CD4-positive, alpha-beta T cell treated with Interleukin-2 at 100 ng/mL for 4 hours (primary cell): Measurements from ENCODE around the gene SLC8A1.

ENCODE experiments used
- DNase-seq: peaks from one replicate; pipeline ENCODE4 v3.0.0-alpha.2; 2020; ENCODE audit warnings: low spot score

The SLC8A1 gene

GRCh38 chr2:40192864-40193669, 258.8 kb downstream of the SLC8A1 start:
- no peak for DNase-seq

- no peak for DNase-seq
These were observed 261.4 kb downstream of the SLC8A1 start for GRCh38 chr2:40190457-40190856.

GRCh38 chr2:40189881-40190280, 262.0 kb downstream of the SLC8A1 start:
- no peak for DNase-seq

GRCh38 chr2:40187054-40187453, 264.8 kb downstream of the SLC8A1 start:
- DNase-seq, result no peak

- DNase-seq, result no peak
These were observed 267.3 kb downstream of the SLC8A1 start for GRCh38 chr2:40184551-40184950.

GRCh38 chr2:40181855-40182254, 270.0 kb downstream of the SLC8A1 start:
- DNase-seq, result no peak

- no peak for DNase-seq
These were observed 272.1 kb downstream of the SLC8A1 start for GRCh38 chr2:40179801-40180200.

- DNase-seq, result no peak
These were observed 272.9 kb downstream of the SLC8A1 start for GRCh38 chr2:40178971-40179370.

- no peak for DNase-seq
These were observed 273.6 kb downstream of the SLC8A1 start for GRCh38 chr2:40178171-40178778.

GRCh38 chr2:40177366-40177765, 274.5 kb downstream of the SLC8A1 start:
- DNase-seq, result no peak

- DNase-seq, result no peak
These were observed 278.6 kb downstream of the SLC8A1 start for GRCh38 chr2:40173276-40173675.

GRCh38 chr2:40169856-40170255, 282.0 kb downstream of the SLC8A1 start:
- no peak for DNase-seq

GRCh38 chr2:40169430-40169829, 282.5 kb downstream of the SLC8A1 start:
- no peak for DNase-seq

GRCh38 chr2:40168546-40168945, 283.3 kb downstream of the SLC8A1 start:
- no peak for DNase-seq

- no peak for DNase-seq
These were observed 283.9 kb downstream of the SLC8A1 start for GRCh38 chr2:40168032-40168431.

GRCh38 chr2:40166006-40166405, 285.9 kb downstream of the SLC8A1 start:
- no peak for DNase-seq

GRCh38 chr2:40165509-40165844, 286.4 kb downstream of the SLC8A1 start:
- no peak for DNase-seq

GRCh38 chr2:40164736-40165508, 287.0 kb downstream of the SLC8A1 start:
- no peak for DNase-seq

- no peak for DNase-seq
These were observed 289.9 kb downstream of the SLC8A1 start for GRCh38 chr2:40161986-40162385.

- DNase-seq, result no peak
These were observed 291.1 kb downstream of the SLC8A1 start for GRCh38 chr2:40160751-40161218.

GRCh38 chr2:40159333-40159732, 292.6 kb downstream of the SLC8A1 start:
- no peak for DNase-seq

GRCh38 chr2:40158781-40159180, 293.1 kb downstream of the SLC8A1 start:
- DNase-seq, result no peak

GRCh38 chr2:40155728-40156127, 296.2 kb downstream of the SLC8A1 start:
- DNase-seq, result no peak
